K562 (cell line): ENCODE measurements around the gene LILRA6. TPM values are rescaled to one million over a fixed set of nuclear protein-coding genes. Genes with fewer than 3 reads are reported as not detected.

Experiments used
- CBX5 ChIP-seq: IDR thresholded peaks from 2 replicates; pipeline ENCODE4 v1.6.1; 2014; ENCODE audit warnings: low read depth, borderline replicate concordance
- CREB3L1 ChIP-seq: fragments of 450-650 bp; IDR thresholded peaks from 2 replicates; pipeline ENCODE4 v1.6.1; 2014; ENCODE audit warnings: low read depth, mild to moderate bottlenecking, moderate library complexity, borderline replicate concordance
- CTCFL ChIP-seq: IDR thresholded peaks from 2 replicates; pipeline ENCODE4 v1.6.1; 2011; ENCODE audit warnings: borderline replicate concordance, low read depth, mild to moderate bottlenecking, moderate library complexity, low read length; ENCODE audit not compliant: insufficient read depth, poor library complexity, severe bottlenecking
- ESRRB ChIP-seq: fragments of 250-450 bp; sonication (Bioruptor Pico); IDR thresholded peaks from 2 replicates; pipeline ENCODE4 v1.5.0; 2020; ENCODE audit warnings: mild to moderate bottlenecking, moderate library complexity, borderline replicate concordance
- FOXM1 ChIP-seq, 2 experiments: fragments of 450-650 bp in 1 of 2; sonication (generic) in 1 of 2; formaldehyde crosslinking in 1 of 2; IDR thresholded peaks; 2 replicates each; pipeline versions ENCODE4 v1.6.1 to v1.9.0; 2017 to 2022; ENCODE audit warnings: low read depth in 2 of 2, mild to moderate bottlenecking in 2 of 2, missing genetic modification reagents in 1 of 2, moderate library complexity in 1 of 2
- HNRNPL ChIP-seq: fragments of 200-400 bp; formaldehyde crosslinking; IDR thresholded peaks from 2 replicates; pipeline ENCODE4 v1.6.1; 2017; ENCODE audit warnings: low read depth, mild to moderate bottlenecking, low read length
- KLF6 ChIP-seq: fragments of 250-450 bp; sonication (Bioruptor Pico); IDR thresholded peaks from 2 replicates; pipeline ENCODE4 v1.4.0; 2020; ENCODE audit warnings: mild to moderate bottlenecking, moderate library complexity, borderline replicate concordance
- NCOA1 ChIP-seq: fragments of 450-650 bp; IDR thresholded peaks from 2 replicates; pipeline ENCODE4 v1.6.1; 2016; ENCODE audit warnings: low read depth
- NFIX ChIP-seq: fragments of 250-450 bp; sonication (Bioruptor Pico); IDR thresholded peaks from 2 replicates; pipeline ENCODE4 v1.4.0; 2020; ENCODE audit warnings: low read depth, mild to moderate bottlenecking, moderate library complexity
- RREB1 ChIP-seq: fragments of 250-450 bp; sonication (Bioruptor Pico); IDR thresholded peaks from 2 replicates; pipeline ENCODE4 v1.4.0; 2020
- THRAP3 ChIP-seq: fragments of 450-650 bp; IDR thresholded peaks from 2 replicates; pipeline ENCODE4 v1.6.1; 2016; ENCODE audit warnings: mild to moderate bottlenecking, inconsistent platforms, borderline replicate concordance
- ZBTB1 ChIP-seq: sonication (generic); formaldehyde crosslinking; IDR thresholded peaks from 2 replicates; pipeline ENCODE4 v1.8.1; 2023; ENCODE audit warnings: missing genetic modification reagents, low read depth, mild to moderate bottlenecking, borderline replicate concordance
- ZBTB12 ChIP-seq: fragments of 250-450 bp; sonication (Bioruptor Pico); IDR thresholded peaks from 2 replicates; pipeline ENCODE4 v1.4.0; 2020
- ZNF3 ChIP-seq: fragments of 250-450 bp; sonication (Bioruptor Pico); IDR thresholded peaks from 2 replicates; pipeline ENCODE4 v1.5.0; 2021; ENCODE audit warnings: mild to moderate bottlenecking, moderate library complexity
- ZNF717 ChIP-seq: fragments of 250-450 bp; sonication (Bioruptor Pico); IDR thresholded peaks from 2 replicates; pipeline ENCODE4 v1.5.0; 2021
- polyA plus RNA-seq, 8 experiments: library from polyadenylated mRNA; depleted of rRNA in 4 of 8; stranded (reverse) in 5 of 8; unstranded in 3 of 8; fragments of >200 nt; fragmentation: Nextera tagmentation in 2 of 8; fragmentation: Illumina TruSeq in 1 of 8; extraction: Ambion mirVana in 2 of 8; extraction: Trizol in 1 of 8; gene quantifications; 2 replicates each; pipeline versions ENCODE4 v1.2.1 to v1.2.3, GENCODE V29; 2011 to 2014; ENCODE audit warnings: inconsistent platforms in 1 of 8, missing spikeins in 1 of 8
- total RNA-seq, 7 experiments: library from RNA; depleted of rRNA in 6 of 7; stranded (reverse); fragments of >200 nt in 6 of 7; fragmentation: Illumina TruSeq in 2 of 7; extraction: Trizol in 2 of 7; gene quantifications; 2 replicates each; pipeline versions ENCODE4 v1.2.1 to v1.2.3, GENCODE V29; 2011 to 2021; ENCODE audit warnings: low replicate concordance in 1 of 7

Gene LILRA6
- total and polyA plus RNA-seq, 9 of the 15 experiments (the other 6 are each of a cell fraction or from before 2014, with no cell fraction given): 0.03 TPM; not detected in 8

- peak; percentile 65 for TF ChIP-seq CREB3L1
- no peak for TF ChIP-seq KLF6 (CRISPR knock-in tag)
- TF ChIP-seq CTCFL: peak; percentile 74
- no peak for TF ChIP-seq ZNF717
- TF ChIP-seq RREB1 (CRISPR knock-in tag): no peak
- TF ChIP-seq CBX5: no peak
- peak; percentile 39; the same call in 1 of the 2 replicates for TF ChIP-seq HNRNPL
- no peak for TF ChIP-seq ESRRB
- no peak for TF ChIP-seq ZNF3 (CRISPR knock-in tag)
- TF ChIP-seq ZBTB12 (CRISPR knock-in tag): no peak
- no peak for TF ChIP-seq NCOA1
- TF ChIP-seq FOXM1 (IDR thresholded peaks at IDR 0.05; ENCODE audit: low read depth): no peak
- peak; percentile 85 for TF ChIP-seq FOXM1 (CRISPR knock-in tag; IDR thresholded peaks at IDR 0.05; ENCODE audit: low read depth)
- no peak for TF ChIP-seq ZBTB1
- no peak for TF ChIP-seq NFIX (CRISPR knock-in tag)
- no peak for TF ChIP-seq THRAP3
Measured at GRCh38 chr19:54189145-54189734, 53.4 kb downstream of the LILRA6 start, which contains the start of gene MBOAT7 (continued).
